PFSK-1 (cell line): Measurements from ENCODE around the gene CATSPERB.

Experiments
- POLR2AphosphoS5 ChIP-seq: IDR thresholded peaks from 2 replicates; pipeline ENCODE4 v1.6.1; 2012; ENCODE audit warnings: low read depth, mild to moderate bottlenecking, control low read depth, low read length, moderate library complexity
- TAF1 ChIP-seq: IDR thresholded peaks from 2 replicates; pipeline ENCODE4 v1.6.1; 2012; ENCODE audit warnings: low read length, control low read depth, borderline replicate concordance; ENCODE audit not compliant: insufficient read depth

GRCh38 chr14:91545946-91546716, 185.8 kb downstream of the CATSPERB start:
- TF ChIP-seq POLR2AphosphoS5 (no peak), TAF1 (no peak)
